Nephron progenitor cell (in vitro differentiated cells): ENCODE results near the gene LMAN1L.

Experiments used
- DNase-seq: peaks from one replicate; pipeline ENCODE4 v3.0.0; 2021
- H3K27ac Mint-ChIP-seq: 2 replicates; pipeline ENCODE4 v1.8.0; 2021; ENCODE audit warnings: mild to moderate bottlenecking, moderate library complexity, mixed read lengths
- H3K27me3 Mint-ChIP-seq: 2 replicates; pipeline ENCODE4 v1.8.0; 2021; ENCODE audit warnings: mild to moderate bottlenecking, low read depth, mixed read lengths; ENCODE audit not compliant: poor library complexity
- H3K36me3 Mint-ChIP-seq: 2 replicates; pipeline ENCODE4 v1.8.0; 2021; ENCODE audit warnings: low read depth, mixed read lengths
- H3K4me1 Mint-ChIP-seq: 2 replicates; pipeline ENCODE4 v1.8.0; 2021; ENCODE audit warnings: mixed read lengths
- H3K4me3 Mint-ChIP-seq: 2 replicates; pipeline ENCODE4 v1.8.0; 2021; ENCODE audit warnings: mild to moderate bottlenecking, moderate library complexity, mixed read lengths
- H3K9me3 Mint-ChIP-seq: 2 replicates; pipeline ENCODE4 v1.8.0; 2021; ENCODE audit warnings: mild to moderate bottlenecking, moderate library complexity, mixed read lengths
- TF ChIP-seq, protein P1 (sequence below): fragments of 200-600 bp; sonication (generic); IDR thresholded peaks from 2 replicates; pipeline ENCODE4 v1.5.0; 2021; ENCODE audit warnings: antibody characterized with exemption

Gene LMAN1L

DNA sequence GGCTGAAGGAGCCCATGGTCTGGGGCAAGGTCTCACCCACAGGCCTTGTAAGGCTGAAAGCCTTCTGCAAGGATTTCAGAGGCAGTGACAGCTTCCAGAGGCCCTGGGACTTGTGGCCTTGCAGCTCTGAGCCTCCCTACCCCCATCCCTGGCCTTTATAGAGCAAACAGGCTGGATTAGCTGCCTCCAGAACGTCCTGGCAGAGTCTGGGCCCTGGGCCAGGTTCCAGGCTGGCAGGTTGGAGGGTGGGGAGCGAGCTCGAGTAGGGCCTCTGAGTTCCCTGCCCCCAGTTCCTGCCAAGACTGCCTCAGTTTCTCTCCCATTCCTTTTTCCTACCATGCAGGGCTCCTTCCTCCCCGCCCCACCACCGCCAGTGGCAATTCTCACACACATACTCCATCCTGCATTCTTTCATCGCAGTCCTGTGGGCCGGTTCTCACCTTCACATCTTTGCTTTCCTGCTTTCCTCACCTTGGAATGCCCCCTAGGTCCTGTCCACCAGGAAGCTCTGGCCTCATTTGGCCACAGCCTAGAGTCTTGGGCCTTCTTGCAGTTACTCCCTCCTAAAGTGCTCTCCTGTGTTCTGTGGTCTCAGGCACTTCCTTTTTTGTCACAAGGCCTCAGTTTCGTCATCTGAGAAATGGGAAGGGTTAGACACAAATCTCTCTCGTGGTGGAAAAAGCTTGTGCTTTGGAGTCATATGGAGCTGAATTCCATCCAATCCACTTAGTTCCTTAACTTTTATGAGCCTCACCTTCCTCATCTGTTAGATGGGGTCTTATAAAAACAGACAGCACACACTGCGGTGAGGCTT, 2.7 kb downstream of the LMAN1L start:
- TF ChIP-seq, protein P1, sequence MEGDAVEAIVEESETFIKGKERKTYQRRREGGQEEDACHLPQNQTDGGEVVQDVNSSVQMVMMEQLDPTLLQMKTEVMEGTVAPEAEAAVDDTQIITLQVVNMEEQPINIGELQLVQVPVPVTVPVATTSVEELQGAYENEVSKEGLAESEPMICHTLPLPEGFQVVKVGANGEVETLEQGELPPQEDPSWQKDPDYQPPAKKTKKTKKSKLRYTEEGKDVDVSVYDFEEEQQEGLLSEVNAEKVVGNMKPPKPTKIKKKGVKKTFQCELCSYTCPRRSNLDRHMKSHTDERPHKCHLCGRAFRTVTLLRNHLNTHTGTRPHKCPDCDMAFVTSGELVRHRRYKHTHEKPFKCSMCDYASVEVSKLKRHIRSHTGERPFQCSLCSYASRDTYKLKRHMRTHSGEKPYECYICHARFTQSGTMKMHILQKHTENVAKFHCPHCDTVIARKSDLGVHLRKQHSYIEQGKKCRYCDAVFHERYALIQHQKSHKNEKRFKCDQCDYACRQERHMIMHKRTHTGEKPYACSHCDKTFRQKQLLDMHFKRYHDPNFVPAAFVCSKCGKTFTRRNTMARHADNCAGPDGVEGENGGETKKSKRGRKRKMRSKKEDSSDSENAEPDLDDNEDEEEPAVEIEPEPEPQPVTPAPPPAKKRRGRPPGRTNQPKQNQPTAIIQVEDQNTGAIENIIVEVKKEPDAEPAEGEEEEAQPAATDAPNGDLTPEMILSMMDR = no peak
- Mint-ChIP-seq H3K27me3 (peaks cover 29% of the 10 kb centered on the region), H3K4me1 (peaks cover 14% of the 10 kb centered on the region), H3K4me3 (no peak overlapping the region), H3K36me3 (no peaks in the 10 kb centered on the region), H3K9me3 (no peaks in the 10 kb centered on the region), H3K27ac (no peak overlapping the region)
- DNase-seq = no peak

DNA sequence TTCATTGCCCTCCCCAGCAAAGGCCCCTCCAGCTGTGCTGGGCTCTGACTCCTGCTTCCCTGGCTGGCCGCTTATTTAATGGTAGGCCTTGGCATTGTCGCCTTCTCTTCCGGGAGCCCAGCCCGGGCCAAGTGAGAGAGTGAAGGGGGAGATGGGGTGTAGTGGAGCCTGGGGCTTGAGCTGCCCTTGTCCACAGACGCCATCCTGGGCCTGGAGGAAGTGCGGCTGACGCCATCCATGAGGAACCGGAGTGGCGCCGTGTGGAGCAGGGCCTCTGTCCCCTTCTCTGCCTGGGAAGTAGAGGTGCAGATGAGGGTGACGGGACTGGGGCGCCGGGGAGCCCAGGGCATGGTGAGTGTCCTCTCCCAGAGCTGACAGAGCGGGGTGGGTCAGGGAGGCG, 3.3 kb downstream of the LMAN1L start:
- no peak for DNase-seq
- Mint-ChIP-seq H3K36me3 (no peaks in the 10 kb centered on the region), H3K27ac (no peak overlapping the region), H3K9me3 (no peaks in the 10 kb centered on the region), H3K4me1 (peaks cover 16% of the 10 kb centered on the region), H3K4me3 (no peak overlapping the region), H3K27me3 (peaks cover 31% of the 10 kb centered on the region)
- TF ChIP-seq, protein P1 = no peak

DNA sequence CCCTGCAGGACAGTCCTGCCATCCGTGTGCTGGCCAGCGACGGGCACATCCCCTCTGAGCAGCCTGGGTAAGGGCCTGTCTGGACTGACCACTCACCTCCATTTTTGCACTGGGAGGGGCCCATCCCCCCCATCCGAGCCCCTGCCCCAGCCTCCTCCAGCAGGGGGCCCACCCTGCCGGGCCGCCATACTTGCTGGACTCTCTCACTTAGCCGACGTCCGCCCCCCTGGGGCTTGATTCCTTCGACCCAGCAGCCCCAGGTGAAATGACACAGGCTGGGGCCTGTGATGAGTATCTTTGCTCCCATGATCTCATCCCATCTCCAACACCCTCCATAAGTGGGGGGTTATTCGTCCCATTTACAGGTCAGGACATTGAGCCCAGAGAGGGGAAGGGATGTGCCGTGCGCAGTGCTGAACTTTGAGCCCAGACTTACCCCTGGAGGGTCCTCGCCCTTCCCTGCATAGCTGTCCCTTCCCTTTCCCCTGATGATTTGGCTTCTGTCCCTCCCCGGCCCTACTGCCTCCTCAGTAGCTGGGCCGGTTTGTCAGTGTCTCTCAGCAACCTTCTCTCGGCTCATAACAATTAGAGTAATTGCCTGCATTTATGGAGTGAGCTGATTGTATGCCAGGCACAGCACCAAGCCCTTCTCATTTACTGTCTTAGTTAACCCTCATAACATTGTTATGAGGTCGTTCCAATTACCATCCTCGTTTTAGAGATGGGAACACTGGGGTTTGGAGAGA, 4.2 kb downstream of the LMAN1L start:
- Mint-ChIP-seq H3K27ac (no peak overlapping the region), H3K4me3 (no peak overlapping the region), H3K9me3 (no peaks in the 10 kb centered on the region), H3K4me1 (peaks cover 20% of the 10 kb centered on the region), H3K36me3 (no peaks in the 10 kb centered on the region), H3K27me3 (peaks cover 38% of the 10 kb centered on the region)
- TF ChIP-seq, protein P1 = no peak
- DNase-seq = no peak

DNA sequence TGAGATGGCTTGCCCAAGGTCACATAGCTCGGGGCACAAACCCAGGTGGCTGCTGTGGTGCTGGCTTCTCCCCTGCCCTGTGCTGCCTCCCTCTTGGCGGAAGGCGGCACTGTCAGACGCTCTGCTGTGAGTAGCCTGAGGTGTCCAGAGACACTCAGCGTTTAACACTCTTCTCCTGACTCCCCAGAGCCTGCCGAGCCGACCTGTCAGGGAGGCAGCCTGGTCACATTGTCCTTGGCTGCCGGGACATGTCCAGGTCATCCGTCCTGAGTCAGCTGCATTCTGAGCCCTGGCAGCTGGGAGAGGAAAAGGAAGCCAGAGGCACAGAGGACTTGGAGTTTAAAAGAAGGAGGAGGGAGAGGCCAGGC, 4.7 kb downstream of the LMAN1L start:
- H3K4me3 Mint-ChIP-seq = no peak overlapping the region
- no peaks in the 10 kb centered on the region for H3K36me3 Mint-ChIP-seq
- H3K9me3 Mint-ChIP-seq = no peaks in the 10 kb centered on the region
- H3K27me3 Mint-ChIP-seq = peaks cover 43% of the 10 kb centered on the region
- peaks cover 20% of the 10 kb centered on the region for H3K4me1 Mint-ChIP-seq
- TF ChIP-seq, protein P1 = no peak
- no peak overlapping the region for H3K27ac Mint-ChIP-seq
- no peak for DNase-seq

DNA sequence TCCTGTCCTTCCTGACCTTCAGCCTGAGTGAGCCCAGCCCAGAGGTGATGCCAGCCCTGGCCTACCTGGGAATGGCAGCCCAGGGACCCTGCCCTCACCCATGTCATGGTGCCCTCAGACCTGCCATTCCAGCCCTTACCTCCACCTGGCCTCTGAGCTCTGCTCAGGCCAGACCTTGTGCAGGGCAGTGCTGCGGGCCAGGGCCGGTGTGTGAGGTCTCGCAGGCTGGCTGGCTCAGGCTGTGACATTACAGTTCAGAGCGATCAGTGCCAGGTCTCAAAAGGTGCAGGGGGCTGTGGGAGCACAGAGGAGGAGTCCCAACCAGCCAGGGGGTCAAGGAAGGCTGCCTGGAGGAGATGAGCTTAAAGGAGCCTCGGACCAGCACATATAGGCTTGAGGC, 7.4 kb downstream of the LMAN1L start:
- peaks cover 63% of the 10 kb centered on the region for H3K27me3 Mint-ChIP-seq
- no peaks in the 10 kb centered on the region for H3K36me3 Mint-ChIP-seq
- TF ChIP-seq, protein P1 = no peak
- no peak overlapping the region for H3K27ac Mint-ChIP-seq
- no peaks in the 10 kb centered on the region for H3K9me3 Mint-ChIP-seq
- no peak for DNase-seq
- H3K4me1 Mint-ChIP-seq = peaks cover 20% of the 10 kb centered on the region
- no peak overlapping the region for H3K4me3 Mint-ChIP-seq
